Brain microvascular endothelial cell (primary cell): ENCODE measurements around the gene FRYL.
"Not testable (repeated sequence)": the region's sequence is repeated elsewhere in the genome, so short reads cannot be mapped to it uniquely, and the experiment has no call there.

ENCODE experiments used
- DNase-seq: peaks from one replicate; pipeline ENCODE4 v3.0.0-alpha.2; 2020
- H3K27ac ChIP-seq: fragments of 250-450 bp; sonication (Bioruptor Pico); 2 replicates; pipeline ENCODE4 v1.5.1; 2020; ENCODE audit warnings: mild to moderate bottlenecking, moderate library complexity
- H3K27me3 ChIP-seq: fragments of 250-450 bp; sonication (Bioruptor Pico); replicated peaks from 2 replicates; pipeline ENCODE4 v1.5.1; 2020; ENCODE audit warnings: mild to moderate bottlenecking
- H3K36me3 ChIP-seq: fragments of 250-450 bp; sonication (Bioruptor Pico); replicated peaks from 2 replicates; pipeline ENCODE4 v1.5.1; 2020; ENCODE audit warnings: mild to moderate bottlenecking
- H3K4me3 ChIP-seq: 2 replicates; pipeline ENCODE4 v1.5.1; 2011; ENCODE audit warnings: low read depth, mild to moderate bottlenecking, control low read depth, low read length, moderate library complexity
- CTCF ChIP-seq: IDR thresholded peaks from 2 replicates; pipeline ENCODE4 v1.5.1; 2011; ENCODE audit warnings: low read depth, mild to moderate bottlenecking, moderate library complexity, low read length, control low read depth, inconsistent platforms; ENCODE audit errors: missing control alignments
- in situ Hi-C: cut with HindIII; loops from 2 replicates; pipeline ENCODE4 v1.10.0; 2017; ENCODE audit warnings: low sequenced_read_pairs, low pct_ligation_motif_present

Gene FRYL

GRCh38 chr4:48704091-48704802 lies 75.8 kb downstream of the FRYL start:
- H3K4me3 ChIP-seq, result no peak overlapping the region
- in situ Hi-C loops, result no loop called here
- no peak overlapping the region for H3K27ac ChIP-seq
- no peak for DNase-seq
- no peaks in the 10 kb centered on the region for H3K36me3 ChIP-seq
- no peak for TF ChIP-seq CTCF
- H3K27me3 ChIP-seq, result no peaks in the 10 kb centered on the region

GRCh38 chr4:48699475-48699874 lies 80.6 kb downstream of the FRYL start:
- Histone ChIP-seq H3K4me3 (peak overlapping the region; percentile 29), H3K27me3 (no peaks in the 10 kb centered on the region), H3K27ac (peak overlapping the region; percentile 97), H3K36me3 (no peaks in the 10 kb centered on the region)
- DNase-seq, result peak; percentile 1
- TF ChIP-seq CTCF, result no peak
- in situ Hi-C loops, result no loop called here

- peak; percentile 93 for DNase-seq
- H3K36me3 ChIP-seq, result no peaks in the 10 kb centered on the region
- H3K27ac ChIP-seq, result peak overlapping the region; percentile 97
- H3K4me3 ChIP-seq, result no peak overlapping the region
- H3K27me3 ChIP-seq, result no peaks in the 10 kb centered on the region
- TF ChIP-seq CTCF, result no peak
- in situ Hi-C loops, result no loop called here
Measured at GRCh38 chr4:48698029-48698971, 81.8 kb downstream of the FRYL start.

DNA sequence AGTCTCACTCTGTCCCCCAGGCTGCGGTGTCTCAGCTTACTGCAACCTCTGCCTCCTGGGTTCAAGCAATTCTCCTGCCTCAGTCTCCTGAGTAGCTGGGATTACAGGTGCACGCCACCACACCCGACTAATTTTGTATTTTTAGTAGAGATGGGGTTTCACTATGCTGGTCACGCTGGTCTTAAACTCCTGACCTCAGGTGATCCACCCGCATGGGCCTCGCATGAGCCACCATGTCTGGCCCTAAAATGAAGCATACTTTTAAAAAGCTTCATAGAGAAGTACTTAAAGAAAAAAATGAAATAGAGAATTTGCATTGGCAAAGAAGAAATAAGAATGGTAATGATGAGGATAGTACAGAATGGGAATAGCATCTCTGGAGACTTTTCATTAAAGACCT lies 82.6 kb downstream of the FRYL start:
- H3K4me3 ChIP-seq, H3K36me3 ChIP-seq, H3K27me3 ChIP-seq, in situ Hi-C loops, DNase-seq: not testable (repeated sequence)
- H3K27ac ChIP-seq, result peak overlapping the region; percentile 97

DNA sequence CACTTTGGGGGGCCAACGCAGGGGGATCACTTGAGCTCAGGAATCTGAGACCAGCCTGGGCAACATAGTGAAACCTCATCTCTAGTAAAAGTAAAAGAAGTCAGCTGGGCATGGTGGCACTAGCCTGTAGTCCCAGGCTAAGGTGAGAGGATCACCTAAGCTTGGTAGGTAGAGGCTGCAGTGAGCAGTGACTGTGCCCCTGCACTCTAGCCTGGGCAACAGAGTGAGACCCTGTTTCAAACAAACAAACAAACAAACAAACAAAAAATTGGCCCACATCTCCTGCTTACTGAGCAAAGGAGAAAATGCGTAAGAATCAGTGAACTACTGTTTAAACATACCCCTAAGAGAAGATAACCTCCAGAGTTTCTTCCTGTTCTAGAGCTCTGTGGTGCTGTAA lies 85.3 kb downstream of the FRYL start:
- in situ Hi-C loops, result no loop called here
- no peak for TF ChIP-seq CTCF
- H3K4me3 ChIP-seq, result no peak overlapping the region

DNA sequence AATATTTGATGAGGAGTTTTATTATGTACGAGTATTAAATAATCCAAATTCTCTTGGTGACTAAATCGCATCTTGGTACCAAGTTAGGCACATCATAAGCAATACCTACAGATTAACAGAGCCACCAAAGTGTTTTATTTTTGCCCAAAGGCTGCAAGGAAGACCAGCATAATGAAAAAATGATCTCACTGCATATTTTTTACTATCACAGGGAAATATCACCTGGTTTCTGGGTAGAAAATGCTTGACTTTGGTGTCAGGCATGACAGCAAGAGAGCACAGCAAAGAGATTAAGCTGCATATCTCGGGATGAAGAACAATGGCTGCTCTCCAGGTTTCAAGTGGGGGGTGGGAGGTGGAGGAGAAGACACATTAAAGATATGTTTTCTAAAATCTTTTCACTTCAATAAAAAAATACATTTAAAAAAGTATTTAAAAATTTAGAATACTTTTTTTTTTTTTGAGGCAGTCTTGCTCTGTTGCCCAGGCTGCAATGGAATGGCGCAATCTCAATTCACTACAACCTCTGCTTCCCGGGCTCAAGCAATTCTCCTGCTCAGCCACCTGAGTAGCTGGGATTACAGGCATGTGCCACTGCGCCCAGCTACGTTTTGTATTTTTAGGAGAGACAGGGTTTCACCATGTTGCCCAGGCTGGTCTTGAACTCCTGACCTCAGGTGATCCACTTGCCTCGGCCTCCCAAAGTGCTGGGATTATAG lies 86.1 kb downstream of the FRYL start:
- no peak for TF ChIP-seq CTCF
- no peak for DNase-seq
- Histone ChIP-seq H3K36me3 (no peaks in the 10 kb centered on the region), H3K27ac (no peak overlapping the region), H3K27me3 (no peaks in the 10 kb centered on the region), H3K4me3 (no peak overlapping the region)
- in situ Hi-C loops, result no loop called here

More for the DNA sequence above, 85.3 kb downstream of the FRYL start:
- no peak for DNase-seq
- Histone ChIP-seq H3K27me3 (no peaks in the 10 kb centered on the region), H3K36me3 (no peaks in the 10 kb centered on the region), H3K27ac (no peak overlapping the region)
